WTC11 (cell line): ENCODE data around the gene LARGE1. TPM values are rescaled to one million over a fixed set of nuclear protein-coding genes. Genes with fewer than 3 reads are reported as not detected.

ENCODE experiments used
- ATAC-seq: fragments of 200-7000 bp; cut with Tn5 transposase; 2 replicates; pipeline ENCODE4 v1.10.0; 2021; ENCODE audit warnings: mild to moderate bottlenecking, moderate library complexity
- CTCF ChIA-PET: fragments of 300-600 bp; sonication (Branson Sonifier 250); formaldehyde crosslinking; loops from one replicate; lab custom pipeline; 2021; ENCODE audit warnings: antibody characterized with exemption; lab: Charles Lee
- POLR2A ChIA-PET: fragments of 350-600 bp; sonication (Branson Sonifier 250); formaldehyde crosslinking; loops from one replicate; lab custom pipeline; 2021; ENCODE audit warnings: antibody characterized with exemption; lab: Charles Lee
- DNase-seq: peaks from one replicate; pipeline ENCODE4 v3.0.0; 2021; ENCODE audit warnings: low spot score
- H3K27ac Mint-ChIP-seq: 2 replicates; pipeline ENCODE4 v1.8.0; 2021; ENCODE audit warnings: mixed read lengths
- H3K27me3 Mint-ChIP-seq: 2 replicates; pipeline ENCODE4 v1.8.0; 2021; ENCODE audit warnings: low read depth, mild to moderate bottlenecking, moderate library complexity, mixed read lengths
- H3K36me3 Mint-ChIP-seq: 2 replicates; pipeline ENCODE4 v1.8.0; 2021; ENCODE audit warnings: mixed read lengths
- H3K4me1 Mint-ChIP-seq: 2 replicates; pipeline ENCODE4 v1.8.0; 2022; ENCODE audit warnings: mixed read lengths
- H3K4me3 Mint-ChIP-seq: 2 replicates; pipeline ENCODE4 v1.8.0; 2021; ENCODE audit warnings: mild to moderate bottlenecking, moderate library complexity, mixed read lengths
- H3K9me3 Mint-ChIP-seq: 2 replicates; pipeline ENCODE4 v1.8.0; 2021; ENCODE audit warnings: mixed read lengths
- CREM ChIP-seq: sonication (generic); formaldehyde crosslinking; IDR thresholded peaks from 2 replicates; pipeline ENCODE4 v1.8.1; 2022; ENCODE audit warnings: mild to moderate bottlenecking, missing genetic modification reagents, moderate library complexity
- ELF4 ChIP-seq: sonication (generic); formaldehyde crosslinking; IDR thresholded peaks from 2 replicates; pipeline ENCODE4 v1.8.1; 2022; ENCODE audit warnings: low read depth, mild to moderate bottlenecking, moderate library complexity, missing genetic modification reagents
- EMX1 ChIP-seq: fragments of 250-450 bp; sonication (Bioruptor Pico); IDR thresholded peaks from 2 replicates; pipeline ENCODE4 v1.8.0; 2021; ENCODE audit warnings: mild to moderate bottlenecking
- FOXJ3 ChIP-seq: sonication (generic); formaldehyde crosslinking; IDR thresholded peaks from 2 replicates; pipeline ENCODE4 v1.9.0; 2021; ENCODE audit warnings: missing genetic modification reagents, mild to moderate bottlenecking, borderline replicate concordance
- KAT7 ChIP-seq: sonication (generic); formaldehyde crosslinking; IDR thresholded peaks from 2 replicates; pipeline ENCODE4 v1.8.1; 2023; ENCODE audit warnings: missing genetic modification reagents, mild to moderate bottlenecking, borderline replicate concordance
- MXD4 ChIP-seq: fragments of 250-450 bp; sonication (Bioruptor Pico); IDR thresholded peaks from 2 replicates; pipeline ENCODE4 v1.8.0; 2021; ENCODE audit warnings: mild to moderate bottlenecking, moderate library complexity, borderline replicate concordance
- NR2C2 ChIP-seq: sonication (generic); formaldehyde crosslinking; IDR thresholded peaks from 2 replicates; pipeline ENCODE4 v1.8.0; 2022; ENCODE audit warnings: mild to moderate bottlenecking, missing genetic modification reagents
- ZNF416 ChIP-seq: fragments of 250-450 bp; sonication (Bioruptor Pico); IDR thresholded peaks from 2 replicates; pipeline ENCODE4 v1.9.0; 2021; ENCODE audit warnings: mild to moderate bottlenecking, inconsistent platforms
- total RNA-seq: library from RNA; stranded (reverse); gene quantifications from 3 replicates; pipeline ENCODE4 v1.2.3, GENCODE V29; 2021
- TF ChIP-seq, protein P1 (sequence below): fragments of 250-450 bp; sonication (Bioruptor Pico); conservative IDR thresholded peaks from 2 replicates; pipeline ENCODE4 v1.9.0; 2021; ENCODE audit warnings: mild to moderate bottlenecking
- TF ChIP-seq, protein P2 (sequence below): sonication (generic); formaldehyde crosslinking; IDR thresholded peaks from 2 replicates; pipeline ENCODE4 v1.8.0; 2023; ENCODE audit warnings: mild to moderate bottlenecking, missing genetic modification reagents
- TF ChIP-seq, protein P3 (sequence below): sonication (generic); formaldehyde crosslinking; conservative IDR thresholded peaks from 2 replicates; pipeline ENCODE4 v1.8.1; 2022; ENCODE audit warnings: mild to moderate bottlenecking, missing genetic modification reagents
- TF ChIP-seq, protein P4 (sequence below): fragments of 250-450 bp; sonication (Bioruptor Pico); IDR thresholded peaks from 2 replicates; pipeline ENCODE4 v1.9.0; 2021; ENCODE audit warnings: mild to moderate bottlenecking
- TF ChIP-seq, protein P5 (sequence below): sonication (generic); formaldehyde crosslinking; IDR thresholded peaks from 2 replicates; pipeline ENCODE4 v1.8.1; 2023; ENCODE audit warnings: mild to moderate bottlenecking, missing genetic modification reagents
- TF ChIP-seq, protein P6 (sequence below): fragments of 250-450 bp; sonication (Bioruptor Pico); IDR thresholded peaks from 2 replicates; pipeline ENCODE4 v2.1.2; 2022; ENCODE audit warnings: mild to moderate bottlenecking, moderate library complexity
- TF ChIP-seq, protein P7 (sequence below): sonication (generic); formaldehyde crosslinking; IDR thresholded peaks from 2 replicates; pipeline ENCODE4 v1.8.0; 2022; ENCODE audit warnings: mild to moderate bottlenecking, missing genetic modification reagents
- TF ChIP-seq, protein P8 (sequence below): sonication (generic); formaldehyde crosslinking; IDR thresholded peaks from 2 replicates; pipeline ENCODE4 v1.8.1; 2022; ENCODE audit warnings: mild to moderate bottlenecking, moderate library complexity, missing genetic modification reagents

The LARGE1 gene
- total RNA-seq, 1 experiment from 2014 or later: 72.6 TPM

DNA sequence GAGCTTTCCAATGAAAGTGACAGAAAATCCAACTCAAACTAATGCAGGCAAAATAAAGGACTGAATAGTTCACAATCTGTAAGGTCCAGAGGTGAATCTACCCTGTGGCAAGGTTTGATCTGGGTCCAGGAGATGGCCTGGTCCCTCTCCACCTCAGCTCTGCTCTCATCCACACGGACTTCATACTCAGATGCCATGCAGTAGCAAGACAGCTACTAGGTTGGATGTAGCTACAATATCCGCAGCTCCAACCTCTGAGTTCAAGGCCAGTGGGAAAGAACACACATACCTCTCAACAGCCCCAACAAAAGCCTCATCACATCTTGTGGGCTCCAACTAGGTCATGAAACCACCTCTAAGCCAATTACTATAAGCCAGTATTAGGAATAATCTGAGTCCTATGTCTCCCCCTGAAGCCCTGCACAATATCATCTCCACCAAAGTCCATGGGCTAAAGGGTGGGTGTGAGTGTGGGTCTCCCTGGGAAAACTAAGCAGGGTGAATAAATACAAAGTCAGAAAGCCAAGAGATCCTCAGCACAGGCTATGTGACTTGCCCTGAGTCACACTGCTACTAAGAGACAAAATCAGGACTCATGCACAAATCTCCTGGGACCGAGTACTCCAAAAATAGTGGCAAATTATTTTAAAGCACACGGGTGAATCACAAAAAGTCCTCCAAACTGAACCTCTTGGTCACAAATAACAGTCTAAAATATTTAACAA lies 78.8 kb downstream of the LARGE1 start:
- Mint-ChIP-seq H3K36me3 (peaks cover 11% of the 10 kb centered on the region), H3K4me1 (peaks cover 88% of the 10 kb centered on the region), H3K4me3 (no peak overlapping the region), H3K27me3 (no peaks in the 10 kb centered on the region), H3K9me3 (peaks cover 10% of the 10 kb centered on the region), H3K27ac (no peak overlapping the region)
- ChIA-PET POLR2A (interaction anchor here (1.1 kb wide), 1 partner anchor 9 kb away, joined by 3 read pairs; no protein-coding TSS in a partner anchor), CTCF (interaction anchor here (1.4 kb wide), 1 partner anchor 11 kb away, joined by 3 read pairs; no protein-coding TSS in a partner anchor)
- DNase-seq (no peak), ATAC-seq (no peak)
- TF ChIP-seq, protein P1, sequence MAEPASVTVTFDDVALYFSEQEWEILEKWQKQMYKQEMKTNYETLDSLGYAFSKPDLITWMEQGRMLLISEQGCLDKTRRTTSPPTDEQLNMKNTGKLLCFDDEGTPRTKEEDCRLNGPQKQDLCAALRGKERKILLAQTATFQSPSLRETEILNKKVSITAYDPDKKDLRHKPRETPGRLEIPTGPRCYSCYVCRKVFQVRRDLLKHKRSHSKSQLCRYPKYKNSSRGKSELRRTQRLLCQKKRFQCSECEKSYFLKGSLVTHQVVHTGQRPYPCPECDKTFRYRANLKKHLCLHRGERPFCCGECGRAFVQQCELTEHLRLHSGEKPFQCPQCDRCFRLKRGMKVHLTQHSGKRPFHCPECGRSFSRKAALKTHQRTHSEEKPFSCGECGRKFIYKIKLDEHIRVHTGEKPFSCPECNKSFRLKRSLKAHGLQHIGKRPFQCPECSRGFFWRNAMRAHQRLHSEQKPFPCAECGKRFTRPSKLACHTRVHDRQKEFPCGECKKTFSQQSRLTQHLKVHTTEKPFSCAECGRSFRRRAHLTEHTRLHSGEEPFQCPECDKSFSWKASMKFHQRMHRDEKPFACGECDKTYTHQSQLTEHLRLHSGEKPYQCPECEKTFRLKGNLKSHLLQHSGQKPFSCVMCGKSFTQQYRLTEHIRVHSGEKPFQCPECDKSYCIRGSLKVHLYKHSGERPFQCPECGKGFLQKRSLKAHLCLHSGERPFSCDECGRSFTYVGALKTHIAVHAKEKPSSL: no peak
- TF ChIP-seq FOXJ3 (CRISPR knock-in tag) (no peak), CREM (CRISPR knock-in tag) (no peak), ELF4 (CRISPR knock-in tag) (no peak), EMX1 (CRISPR knock-in tag) (no peak), MXD4 (no peak), KAT7 (CRISPR knock-in tag) (no peak), NR2C2 (no peak), ZNF416 (CRISPR knock-in tag) (no peak)
- TF ChIP-seq, protein P2, sequence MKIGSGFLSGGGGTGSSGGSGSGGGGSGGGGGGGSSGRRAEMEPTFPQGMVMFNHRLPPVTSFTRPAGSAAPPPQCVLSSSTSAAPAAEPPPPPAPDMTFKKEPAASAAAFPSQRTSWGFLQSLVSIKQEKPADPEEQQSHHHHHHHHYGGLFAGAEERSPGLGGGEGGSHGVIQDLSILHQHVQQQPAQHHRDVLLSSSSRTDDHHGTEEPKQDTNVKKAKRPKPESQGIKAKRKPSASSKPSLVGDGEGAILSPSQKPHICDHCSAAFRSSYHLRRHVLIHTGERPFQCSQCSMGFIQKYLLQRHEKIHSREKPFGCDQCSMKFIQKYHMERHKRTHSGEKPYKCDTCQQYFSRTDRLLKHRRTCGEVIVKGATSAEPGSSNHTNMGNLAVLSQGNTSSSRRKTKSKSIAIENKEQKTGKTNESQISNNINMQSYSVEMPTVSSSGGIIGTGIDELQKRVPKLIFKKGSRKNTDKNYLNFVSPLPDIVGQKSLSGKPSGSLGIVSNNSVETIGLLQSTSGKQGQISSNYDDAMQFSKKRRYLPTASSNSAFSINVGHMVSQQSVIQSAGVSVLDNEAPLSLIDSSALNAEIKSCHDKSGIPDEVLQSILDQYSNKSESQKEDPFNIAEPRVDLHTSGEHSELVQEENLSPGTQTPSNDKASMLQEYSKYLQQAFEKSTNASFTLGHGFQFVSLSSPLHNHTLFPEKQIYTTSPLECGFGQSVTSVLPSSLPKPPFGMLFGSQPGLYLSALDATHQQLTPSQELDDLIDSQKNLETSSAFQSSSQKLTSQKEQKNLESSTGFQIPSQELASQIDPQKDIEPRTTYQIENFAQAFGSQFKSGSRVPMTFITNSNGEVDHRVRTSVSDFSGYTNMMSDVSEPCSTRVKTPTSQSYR (CRISPR knock-in tag): no peak
- TF ChIP-seq, protein P3, sequence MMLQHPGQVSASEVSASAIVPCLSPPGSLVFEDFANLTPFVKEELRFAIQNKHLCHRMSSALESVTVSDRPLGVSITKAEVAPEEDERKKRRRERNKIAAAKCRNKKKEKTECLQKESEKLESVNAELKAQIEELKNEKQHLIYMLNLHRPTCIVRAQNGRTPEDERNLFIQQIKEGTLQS (CRISPR knock-in tag): no peak
- TF ChIP-seq, protein P4, sequence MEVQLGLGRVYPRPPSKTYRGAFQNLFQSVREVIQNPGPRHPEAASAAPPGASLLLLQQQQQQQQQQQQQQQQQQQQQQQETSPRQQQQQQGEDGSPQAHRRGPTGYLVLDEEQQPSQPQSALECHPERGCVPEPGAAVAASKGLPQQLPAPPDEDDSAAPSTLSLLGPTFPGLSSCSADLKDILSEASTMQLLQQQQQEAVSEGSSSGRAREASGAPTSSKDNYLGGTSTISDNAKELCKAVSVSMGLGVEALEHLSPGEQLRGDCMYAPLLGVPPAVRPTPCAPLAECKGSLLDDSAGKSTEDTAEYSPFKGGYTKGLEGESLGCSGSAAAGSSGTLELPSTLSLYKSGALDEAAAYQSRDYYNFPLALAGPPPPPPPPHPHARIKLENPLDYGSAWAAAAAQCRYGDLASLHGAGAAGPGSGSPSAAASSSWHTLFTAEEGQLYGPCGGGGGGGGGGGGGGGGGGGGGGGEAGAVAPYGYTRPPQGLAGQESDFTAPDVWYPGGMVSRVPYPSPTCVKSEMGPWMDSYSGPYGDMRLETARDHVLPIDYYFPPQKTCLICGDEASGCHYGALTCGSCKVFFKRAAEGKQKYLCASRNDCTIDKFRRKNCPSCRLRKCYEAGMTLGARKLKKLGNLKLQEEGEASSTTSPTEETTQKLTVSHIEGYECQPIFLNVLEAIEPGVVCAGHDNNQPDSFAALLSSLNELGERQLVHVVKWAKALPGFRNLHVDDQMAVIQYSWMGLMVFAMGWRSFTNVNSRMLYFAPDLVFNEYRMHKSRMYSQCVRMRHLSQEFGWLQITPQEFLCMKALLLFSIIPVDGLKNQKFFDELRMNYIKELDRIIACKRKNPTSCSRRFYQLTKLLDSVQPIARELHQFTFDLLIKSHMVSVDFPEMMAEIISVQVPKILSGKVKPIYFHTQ: no peak
- TF ChIP-seq, protein P5, sequence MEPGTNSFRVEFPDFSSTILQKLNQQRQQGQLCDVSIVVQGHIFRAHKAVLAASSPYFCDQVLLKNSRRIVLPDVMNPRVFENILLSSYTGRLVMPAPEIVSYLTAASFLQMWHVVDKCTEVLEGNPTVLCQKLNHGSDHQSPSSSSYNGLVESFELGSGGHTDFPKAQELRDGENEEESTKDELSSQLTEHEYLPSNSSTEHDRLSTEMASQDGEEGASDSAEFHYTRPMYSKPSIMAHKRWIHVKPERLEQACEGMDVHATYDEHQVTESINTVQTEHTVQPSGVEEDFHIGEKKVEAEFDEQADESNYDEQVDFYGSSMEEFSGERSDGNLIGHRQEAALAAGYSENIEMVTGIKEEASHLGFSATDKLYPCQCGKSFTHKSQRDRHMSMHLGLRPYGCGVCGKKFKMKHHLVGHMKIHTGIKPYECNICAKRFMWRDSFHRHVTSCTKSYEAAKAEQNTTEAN (CRISPR knock-in tag): no peak
- TF ChIP-seq, protein P6, sequence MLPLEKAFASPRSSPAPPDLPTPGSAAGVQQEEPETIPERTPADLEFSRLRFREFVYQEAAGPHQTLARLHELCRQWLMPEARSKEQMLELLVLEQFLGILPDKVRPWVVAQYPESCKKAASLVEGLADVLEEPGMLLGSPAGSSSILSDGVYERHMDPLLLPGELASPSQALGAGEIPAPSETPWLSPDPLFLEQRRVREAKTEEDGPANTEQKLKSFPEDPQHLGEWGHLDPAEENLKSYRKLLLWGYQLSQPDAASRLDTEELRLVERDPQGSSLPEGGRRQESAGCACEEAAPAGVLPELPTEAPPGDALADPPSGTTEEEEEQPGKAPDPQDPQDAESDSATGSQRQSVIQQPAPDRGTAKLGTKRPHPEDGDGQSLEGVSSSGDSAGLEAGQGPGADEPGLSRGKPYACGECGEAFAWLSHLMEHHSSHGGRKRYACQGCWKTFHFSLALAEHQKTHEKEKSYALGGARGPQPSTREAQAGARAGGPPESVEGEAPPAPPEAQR (CRISPR knock-in tag): no peak
- TF ChIP-seq, protein P7, sequence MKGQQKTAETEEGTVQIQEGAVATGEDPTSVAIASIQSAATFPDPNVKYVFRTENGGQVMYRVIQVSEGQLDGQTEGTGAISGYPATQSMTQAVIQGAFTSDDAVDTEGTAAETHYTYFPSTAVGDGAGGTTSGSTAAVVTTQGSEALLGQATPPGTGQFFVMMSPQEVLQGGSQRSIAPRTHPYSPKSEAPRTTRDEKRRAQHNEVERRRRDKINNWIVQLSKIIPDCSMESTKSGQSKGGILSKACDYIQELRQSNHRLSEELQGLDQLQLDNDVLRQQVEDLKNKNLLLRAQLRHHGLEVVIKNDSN (CRISPR knock-in tag): no peak
- TF ChIP-seq, protein P8, sequence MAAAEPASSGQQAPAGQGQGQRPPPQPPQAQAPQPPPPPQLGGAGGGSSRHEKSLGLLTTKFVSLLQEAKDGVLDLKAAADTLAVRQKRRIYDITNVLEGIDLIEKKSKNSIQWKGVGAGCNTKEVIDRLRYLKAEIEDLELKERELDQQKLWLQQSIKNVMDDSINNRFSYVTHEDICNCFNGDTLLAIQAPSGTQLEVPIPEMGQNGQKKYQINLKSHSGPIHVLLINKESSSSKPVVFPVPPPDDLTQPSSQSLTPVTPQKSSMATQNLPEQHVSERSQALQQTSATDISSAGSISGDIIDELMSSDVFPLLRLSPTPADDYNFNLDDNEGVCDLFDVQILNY (CRISPR knock-in tag): no peak
